ENCODE measurements around the gene TBX18.

Gene TBX18

GRCh38 chr6:84788689-84789088, 24.3 kb upstream of the TBX18 start:
- no peaks in the 10 kb centered on the region for H3K27me3 ChIP-seq (ENCODE audit: control insufficient read depth, insufficient read depth, low read length)
- no peak overlapping the region for H3K9ac ChIP-seq (ENCODE audit: low read length)
- H3K9me3 ChIP-seq (ENCODE audit: control insufficient read depth, low read length), result no peaks in the 10 kb centered on the region
- no peaks in the 10 kb centered on the region for H3K36me3 ChIP-seq (ENCODE audit: control insufficient read depth, insufficient read depth, low read length)
- H3K4me1 ChIP-seq (ENCODE audit: control insufficient read depth, insufficient read depth, low read length), result no peaks in the 10 kb centered on the region
- no peak overlapping the region for H3K4me3 ChIP-seq (ENCODE audit: low read length)

DNA sequence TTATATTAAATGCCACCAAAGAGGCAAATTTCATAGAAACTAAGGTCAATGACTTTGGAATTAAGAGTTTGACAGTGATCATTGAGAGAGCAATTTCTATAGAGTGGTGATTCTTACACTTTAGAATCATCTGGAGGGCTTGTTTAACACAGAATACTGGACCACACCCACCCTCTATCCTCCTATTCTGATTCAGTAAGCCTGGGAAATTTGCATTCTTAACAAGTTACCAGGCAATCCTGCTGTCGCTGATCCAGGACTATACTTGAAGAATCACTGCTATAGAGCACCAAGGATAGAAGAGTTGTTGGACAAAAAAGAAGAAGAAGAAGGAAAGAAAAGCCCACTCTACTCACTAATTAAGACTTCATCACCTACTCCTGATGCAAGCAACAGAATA, 21.3 kb upstream of the TBX18 start:
- Histone ChIP-seq H3K36me3 (ENCODE audit: control insufficient read depth, insufficient read depth, low read length) (no peaks in the 10 kb centered on the region), H3K4me1 (ENCODE audit: control insufficient read depth, insufficient read depth, low read length) (no peaks in the 10 kb centered on the region), H3K4me3 (ENCODE audit: low read length) (no peak overlapping the region), H3K27me3 (ENCODE audit: control insufficient read depth, insufficient read depth, low read length) (no peaks in the 10 kb centered on the region), H3K9ac (ENCODE audit: low read length) (no peak overlapping the region), H3K9me3 (ENCODE audit: control insufficient read depth, low read length) (no peaks in the 10 kb centered on the region)

- H3K4me3 ChIP-seq (ENCODE audit: low read length), result no peak overlapping the region
- H3K9ac ChIP-seq (ENCODE audit: low read length), result no peak overlapping the region
- H3K27me3 ChIP-seq (ENCODE audit: control insufficient read depth, insufficient read depth, low read length), result peaks cover 30% of the 10 kb centered on the region
- H3K36me3 ChIP-seq (ENCODE audit: control insufficient read depth, insufficient read depth, low read length), result no peaks in the 10 kb centered on the region
- no peaks in the 10 kb centered on the region for H3K9me3 ChIP-seq (ENCODE audit: control insufficient read depth, low read length)
- H3K4me1 ChIP-seq (ENCODE audit: control insufficient read depth, insufficient read depth, low read length), result peaks cover 1% of the 10 kb centered on the region
Measured at GRCh38 chr6:84779917-84780316, 15.5 kb upstream of the TBX18 start.

DNA sequence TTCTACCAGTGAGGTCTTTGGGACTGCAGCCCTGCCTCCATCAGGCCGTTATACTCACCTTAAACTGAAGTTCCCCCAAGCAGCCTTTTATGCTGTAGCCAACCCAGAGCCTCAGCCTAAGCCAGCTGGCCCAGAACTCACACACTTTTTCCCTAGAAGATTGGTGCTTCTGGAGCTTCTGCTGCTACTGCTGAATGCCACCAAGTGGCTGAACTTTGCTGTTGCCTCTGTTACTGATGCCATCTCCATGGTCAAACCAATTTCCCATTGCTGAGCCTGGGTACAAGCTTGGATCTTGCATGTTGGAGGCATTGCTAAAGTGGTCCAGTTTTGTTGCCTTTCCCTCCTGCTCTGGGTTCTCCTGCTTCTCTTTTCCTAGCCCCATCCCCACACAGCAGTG, 15.0 kb upstream of the TBX18 start:
- H3K4me3 ChIP-seq (ENCODE audit: low read length), result no peak overlapping the region
- H3K27me3 ChIP-seq (ENCODE audit: control insufficient read depth, insufficient read depth, low read length), result peaks cover 35% of the 10 kb centered on the region
- no peak overlapping the region for H3K9ac ChIP-seq (ENCODE audit: low read length)
- H3K9me3 ChIP-seq (ENCODE audit: control insufficient read depth, low read length), result no peaks in the 10 kb centered on the region
- no peaks in the 10 kb centered on the region for H3K36me3 ChIP-seq (ENCODE audit: control insufficient read depth, insufficient read depth, low read length)
- H3K4me1 ChIP-seq (ENCODE audit: control insufficient read depth, insufficient read depth, low read length), result peaks cover 7% of the 10 kb centered on the region

DNA sequence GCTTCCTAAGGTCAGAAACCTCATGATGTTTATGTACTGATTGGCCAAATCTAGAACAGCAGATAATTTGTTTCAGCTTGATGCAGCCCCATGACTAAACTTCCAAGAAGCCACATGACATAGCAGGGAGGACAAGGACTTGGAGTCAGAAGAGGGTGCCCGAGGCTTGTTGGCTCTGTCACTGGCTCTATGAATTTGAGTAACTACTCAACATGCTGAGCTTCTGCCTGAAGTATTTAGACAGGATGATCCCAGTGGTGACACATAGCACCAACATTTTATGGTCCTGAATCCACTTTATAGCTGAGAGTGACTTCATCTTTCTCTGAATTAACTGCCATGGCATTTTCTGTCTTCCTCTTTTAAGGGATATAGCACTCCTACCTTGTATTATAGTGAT, 13.5 kb upstream of the TBX18 start:
- H3K27me3 ChIP-seq (ENCODE audit: control insufficient read depth, insufficient read depth, low read length), result peaks cover 50% of the 10 kb centered on the region
- no peak overlapping the region for H3K9ac ChIP-seq (ENCODE audit: low read length)
- no peaks in the 10 kb centered on the region for H3K9me3 ChIP-seq (ENCODE audit: control insufficient read depth, low read length)
- H3K36me3 ChIP-seq (ENCODE audit: control insufficient read depth, insufficient read depth, low read length), result no peaks in the 10 kb centered on the region
- no peak overlapping the region for H3K4me3 ChIP-seq (ENCODE audit: low read length)
- H3K4me1 ChIP-seq (ENCODE audit: control insufficient read depth, insufficient read depth, low read length), result peaks cover 16% of the 10 kb centered on the region

DNA sequence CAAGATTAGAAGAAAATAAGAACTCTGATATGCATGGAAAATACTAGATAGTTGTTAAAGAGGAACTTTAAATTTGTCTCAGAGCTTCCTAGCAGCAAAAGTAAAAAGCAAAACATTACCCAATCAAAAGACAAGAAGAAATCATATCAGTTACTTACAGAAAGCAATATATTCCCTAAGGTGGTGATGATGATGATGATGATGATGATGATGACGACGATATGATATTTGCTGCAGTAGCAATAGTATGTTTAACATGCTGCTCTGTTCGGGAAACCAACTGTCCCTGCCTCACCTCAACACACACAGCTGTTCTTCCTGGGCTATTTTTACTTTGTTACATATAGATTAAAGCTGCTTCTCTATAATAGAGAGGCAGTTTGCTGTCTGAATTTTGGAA, 12.0 kb upstream of the TBX18 start:
- peaks cover 16% of the 10 kb centered on the region for H3K4me1 ChIP-seq (ENCODE audit: control insufficient read depth, insufficient read depth, low read length)
- H3K27me3 ChIP-seq (ENCODE audit: control insufficient read depth, insufficient read depth, low read length), result peaks cover 65% of the 10 kb centered on the region
- no peak overlapping the region for H3K9ac ChIP-seq (ENCODE audit: low read length)
- no peaks in the 10 kb centered on the region for H3K9me3 ChIP-seq (ENCODE audit: control insufficient read depth, low read length)
- no peaks in the 10 kb centered on the region for H3K36me3 ChIP-seq (ENCODE audit: control insufficient read depth, insufficient read depth, low read length)
- no peak overlapping the region for H3K4me3 ChIP-seq (ENCODE audit: low read length)

GRCh38 chr6:84775751-84776150, 11.4 kb upstream of the TBX18 start:
- Histone ChIP-seq H3K36me3 (ENCODE audit: control insufficient read depth, insufficient read depth, low read length) (no peaks in the 10 kb centered on the region), H3K9me3 (ENCODE audit: control insufficient read depth, low read length) (no peaks in the 10 kb centered on the region), H3K9ac (ENCODE audit: low read length) (no peak overlapping the region), H3K27me3 (ENCODE audit: control insufficient read depth, insufficient read depth, low read length) (peaks cover 71% of the 10 kb centered on the region), H3K4me1 (ENCODE audit: control insufficient read depth, insufficient read depth, low read length) (peaks cover 16% of the 10 kb centered on the region), H3K4me3 (ENCODE audit: low read length) (no peak overlapping the region)

DNA sequence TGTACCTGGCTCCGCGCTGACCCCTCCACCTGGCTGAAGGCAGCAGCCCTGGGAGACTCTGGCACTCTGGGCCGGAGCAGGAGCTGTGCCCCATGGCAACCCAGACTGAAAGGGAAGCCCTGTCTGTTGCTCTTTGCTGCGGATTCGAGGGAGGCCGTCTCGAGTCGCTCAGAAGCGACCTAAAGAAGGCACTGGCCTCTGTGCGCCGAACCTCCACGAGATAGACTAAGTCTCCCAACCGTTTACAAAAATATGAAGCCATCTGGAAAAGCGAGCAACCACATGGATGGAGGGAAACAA, 10.5 kb upstream of the TBX18 start:
- H3K27me3 ChIP-seq (ENCODE audit: control insufficient read depth, insufficient read depth, low read length), result peaks cover 76% of the 10 kb centered on the region
- no peaks in the 10 kb centered on the region for H3K36me3 ChIP-seq (ENCODE audit: control insufficient read depth, insufficient read depth, low read length)
- no peaks in the 10 kb centered on the region for H3K9me3 ChIP-seq (ENCODE audit: control insufficient read depth, low read length)
- no peak overlapping the region for H3K4me3 ChIP-seq (ENCODE audit: low read length)
- no peak overlapping the region for H3K9ac ChIP-seq (ENCODE audit: low read length)
- H3K4me1 ChIP-seq (ENCODE audit: control insufficient read depth, insufficient read depth, low read length), result peaks cover 16% of the 10 kb centered on the region

- Histone ChIP-seq H3K4me3 (ENCODE audit: low read length) (peak overlapping the region; percentile 14), H3K9ac (ENCODE audit: low read length) (no peak overlapping the region), H3K27me3 (ENCODE audit: control insufficient read depth, insufficient read depth, low read length) (peaks cover 78% of the 10 kb centered on the region), H3K9me3 (ENCODE audit: control insufficient read depth, low read length) (no peaks in the 10 kb centered on the region), H3K4me1 (ENCODE audit: control insufficient read depth, insufficient read depth, low read length) (peaks cover 16% of the 10 kb centered on the region), H3K36me3 (ENCODE audit: control insufficient read depth, insufficient read depth, low read length) (no peaks in the 10 kb centered on the region)
Measured at GRCh38 chr6:84774157-84774984, 10.0 kb upstream of the TBX18 start.

DNA sequence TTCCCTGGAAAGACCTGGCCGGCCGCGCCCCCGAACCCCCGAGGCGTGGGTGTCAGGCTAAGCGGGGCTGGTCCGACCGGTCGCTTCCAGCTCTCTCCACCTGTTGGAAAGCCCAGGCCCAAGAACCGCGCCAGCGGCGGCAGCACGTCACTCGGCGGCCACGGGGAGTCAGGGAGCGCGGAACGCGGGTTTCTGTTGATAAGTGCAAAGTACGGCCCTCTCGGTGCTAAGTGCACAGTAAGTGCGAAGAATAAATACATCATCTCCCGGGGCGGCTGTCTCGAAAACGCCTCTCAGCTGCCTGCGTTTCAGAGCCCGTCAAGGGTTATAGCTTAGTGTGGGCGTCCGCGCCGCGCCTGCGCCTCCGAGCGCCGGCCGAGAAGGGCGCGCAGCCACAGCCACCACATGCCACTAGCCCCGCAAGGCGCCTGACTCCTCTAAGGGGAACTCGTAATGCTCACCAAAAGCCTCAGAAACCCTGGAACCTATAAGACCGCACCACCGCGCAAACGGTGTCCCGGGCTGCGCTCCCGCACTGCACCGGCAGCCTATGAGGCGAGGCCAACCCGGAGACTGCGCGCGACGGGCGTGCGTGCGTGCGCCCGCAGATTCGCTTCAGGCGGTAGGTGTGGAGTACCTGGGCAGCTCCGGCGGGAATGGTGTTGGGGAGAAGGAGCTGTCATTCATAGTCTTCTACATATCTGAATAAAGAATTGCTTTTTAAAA, 9.2 kb upstream of the TBX18 start:
- H3K4me3 ChIP-seq (ENCODE audit: low read length), result no peak overlapping the region
- no peak overlapping the region for H3K9ac ChIP-seq (ENCODE audit: low read length)
- H3K9me3 ChIP-seq (ENCODE audit: control insufficient read depth, low read length), result no peaks in the 10 kb centered on the region
- H3K27me3 ChIP-seq (ENCODE audit: control insufficient read depth, insufficient read depth, low read length), result peaks cover 83% of the 10 kb centered on the region
- H3K36me3 ChIP-seq (ENCODE audit: control insufficient read depth, insufficient read depth, low read length), result no peaks in the 10 kb centered on the region
- peaks cover 16% of the 10 kb centered on the region for H3K4me1 ChIP-seq (ENCODE audit: control insufficient read depth, insufficient read depth, low read length)

DNA sequence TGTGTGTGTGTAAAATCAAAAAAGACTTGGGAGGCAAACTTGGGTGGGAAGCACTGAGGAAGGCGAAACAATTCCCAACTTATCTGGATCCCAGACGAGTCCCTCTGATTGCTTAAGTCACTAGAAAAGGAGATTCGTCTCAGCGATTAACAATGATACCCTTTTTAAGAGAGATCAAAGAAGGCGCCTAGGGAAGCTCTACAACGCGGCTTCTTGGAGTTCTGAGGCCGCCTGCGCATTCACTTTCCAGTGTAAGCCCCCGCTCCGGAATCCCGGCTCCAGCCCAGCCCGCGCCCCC, 8.7 kb upstream of the TBX18 start:
- Histone ChIP-seq H3K27me3 (ENCODE audit: control insufficient read depth, insufficient read depth, low read length) (peaks cover 86% of the 10 kb centered on the region), H3K4me1 (ENCODE audit: control insufficient read depth, insufficient read depth, low read length) (peaks cover 16% of the 10 kb centered on the region), H3K36me3 (ENCODE audit: control insufficient read depth, insufficient read depth, low read length) (no peaks in the 10 kb centered on the region), H3K9me3 (ENCODE audit: control insufficient read depth, low read length) (no peaks in the 10 kb centered on the region), H3K4me3 (ENCODE audit: low read length) (no peak overlapping the region), H3K9ac (ENCODE audit: low read length) (no peak overlapping the region)

GRCh38 chr6:84772428-84773132, 8.2 kb upstream of the TBX18 start:
- Histone ChIP-seq H3K9ac (ENCODE audit: low read length) (no peak overlapping the region), H3K4me1 (ENCODE audit: control insufficient read depth, insufficient read depth, low read length) (peaks cover 16% of the 10 kb centered on the region), H3K4me3 (ENCODE audit: low read length) (no peak overlapping the region), H3K9me3 (ENCODE audit: control insufficient read depth, low read length) (no peaks in the 10 kb centered on the region), H3K36me3 (ENCODE audit: control insufficient read depth, insufficient read depth, low read length) (no peaks in the 10 kb centered on the region), H3K27me3 (ENCODE audit: control insufficient read depth, insufficient read depth, low read length) (peaks cover 90% of the 10 kb centered on the region)
